HFF-Myc (cell line): ENCODE results near the gene HNF4A.

ENCODE experiments used
- DNase-seq: peaks from one replicate; pipeline ENCODE4 v3.0.0-alpha.2; 2011; ENCODE audit warnings: low read depth; ENCODE audit errors: extremely low read depth
- H3K4me3 ChIP-seq: replicated peaks from 2 replicates; pipeline ENCODE4 v1.5.1; 2011; ENCODE audit warnings: low read depth, mild to moderate bottlenecking, control low read depth, low read length
- CTCF ChIP-seq: IDR thresholded peaks from 2 replicates; pipeline ENCODE4 v1.5.1; 2012; ENCODE audit warnings: mild to moderate bottlenecking, low read depth, low read length, control low read depth; ENCODE audit errors: missing control alignments

The HNF4A gene

GRCh38 chr20:44364780-44365179, 9.3 kb downstream of the HNF4A start:
- TF ChIP-seq CTCF, result no peak
- DNase-seq, result no peak

GRCh38 chr20:44367746-44368145, 12.2 kb downstream of the HNF4A start:
- TF ChIP-seq CTCF, result no peak
- H3K4me3 ChIP-seq, result no peak overlapping the region
- no peak for DNase-seq

More at GRCh38 chr20:44364780-44365179, 9.3 kb downstream of the HNF4A start:
- H3K4me3 ChIP-seq, result no peak overlapping the region

DNA sequence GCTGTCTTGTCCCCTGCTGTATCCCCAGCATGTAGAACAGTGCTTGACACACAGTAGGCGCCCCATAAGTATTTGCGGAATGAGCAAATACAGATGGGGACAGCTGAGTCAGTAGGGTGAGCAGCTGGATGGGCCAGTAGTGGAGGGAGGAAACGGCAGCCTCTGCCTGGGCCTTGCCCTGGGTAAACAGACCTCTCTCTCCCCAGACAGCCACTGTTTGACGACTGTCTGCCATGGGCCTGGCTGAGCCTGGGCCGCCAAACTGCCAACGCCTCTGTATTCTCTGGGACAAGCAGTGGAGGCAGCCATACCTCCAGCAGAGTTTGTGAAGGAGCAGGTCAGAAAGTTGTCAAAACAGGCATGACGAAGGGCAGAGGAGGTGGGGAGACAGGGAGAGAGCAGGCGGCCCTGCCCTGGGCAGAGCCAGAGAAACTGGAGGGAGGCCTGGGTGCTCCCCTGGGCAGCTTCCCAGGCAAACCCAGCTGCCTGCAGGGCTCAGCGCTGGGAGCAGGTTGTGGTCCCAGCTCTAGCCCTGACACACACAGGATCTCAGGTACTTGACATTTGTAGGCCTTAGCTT, 15.2 kb downstream of the HNF4A start:
- TF ChIP-seq CTCF, result no peak
- H3K4me3 ChIP-seq, result no peak overlapping the region
- DNase-seq, result no peak

- TF ChIP-seq CTCF, result no peak
- no peak overlapping the region for H3K4me3 ChIP-seq
- DNase-seq, result no peak
Observed at GRCh38 chr20:44382641-44383040, 27.1 kb downstream of the HNF4A start.

GRCh38 chr20:44384423-44385027, 29.0 kb downstream of the HNF4A start:
- no peak for DNase-seq
- TF ChIP-seq CTCF, result peak; percentile 95
- H3K4me3 ChIP-seq, result no peak overlapping the region

DNA sequence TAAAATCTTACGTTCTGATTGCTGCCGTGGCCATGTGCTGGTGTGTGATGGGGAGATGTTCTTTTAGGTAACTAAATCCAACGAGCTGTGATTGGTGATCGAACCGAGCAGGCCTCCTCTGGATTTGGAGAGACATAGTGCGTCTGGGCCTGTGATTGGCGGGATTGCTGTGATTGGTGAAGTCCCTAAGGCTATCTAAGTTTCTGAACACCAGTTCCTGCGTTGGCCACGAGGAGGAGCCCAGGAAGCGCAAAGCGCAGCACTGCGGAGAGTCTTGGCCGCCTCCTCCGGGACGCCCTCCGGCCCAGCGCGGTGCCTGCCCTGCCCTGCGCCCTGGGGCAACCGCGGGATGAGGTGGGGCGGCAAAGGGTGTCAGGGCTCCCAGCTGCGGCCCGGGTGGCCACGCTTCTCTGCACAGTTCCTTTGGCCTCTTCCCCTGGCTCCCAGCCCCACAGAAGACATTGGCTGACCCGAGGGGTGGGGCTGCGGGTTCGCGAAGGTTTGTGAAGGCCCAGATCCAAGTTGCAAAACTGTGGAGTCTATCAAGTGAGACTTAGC, 33.0 kb downstream of the HNF4A start:
- TF ChIP-seq CTCF, result peak; percentile 86
- no peak overlapping the region for H3K4me3 ChIP-seq
- DNase-seq, result peak; percentile 61
